Panc1 (cell line): Measurements from ENCODE around the gene GRAMD4.

ENCODE experiments used
- POLR2AphosphoS5 ChIP-seq: IDR thresholded peaks from 2 replicates; pipeline ENCODE4 v1.6.1; 2012; ENCODE audit warnings: mild to moderate bottlenecking, low read depth, low read length, moderate library complexity
- REST ChIP-seq, 2 experiments: IDR thresholded peaks; 2 replicates each; pipeline ENCODE4 v1.6.1; 2011 to 2012; ENCODE audit warnings: low read depth in 2 of 2, control low read depth in 1 of 2, low read length in 1 of 2, mild to moderate bottlenecking in 1 of 2, moderate library complexity in 1 of 2; ENCODE audit not compliant: insufficient read depth in 1 of 2
- SIN3A ChIP-seq: IDR thresholded peaks from 2 replicates; pipeline ENCODE4 v1.6.1; 2012; ENCODE audit warnings: low read depth, mild to moderate bottlenecking, low read length, moderate library complexity, borderline replicate concordance; ENCODE audit not compliant: insufficient read depth
- TCF7L2 ChIP-seq: IDR thresholded peaks from 2 replicates; pipeline ENCODE4 v1.6.1; 2011; ENCODE audit warnings: mild to moderate bottlenecking, low read depth, low read length, inconsistent platforms
- TF ChIP-seq, protein P1 (sequence below): fragments of 450-650 bp; IDR thresholded peaks from 2 replicates; pipeline ENCODE4 v1.5.1; 2017; ENCODE audit warnings: mild to moderate bottlenecking

DNA sequence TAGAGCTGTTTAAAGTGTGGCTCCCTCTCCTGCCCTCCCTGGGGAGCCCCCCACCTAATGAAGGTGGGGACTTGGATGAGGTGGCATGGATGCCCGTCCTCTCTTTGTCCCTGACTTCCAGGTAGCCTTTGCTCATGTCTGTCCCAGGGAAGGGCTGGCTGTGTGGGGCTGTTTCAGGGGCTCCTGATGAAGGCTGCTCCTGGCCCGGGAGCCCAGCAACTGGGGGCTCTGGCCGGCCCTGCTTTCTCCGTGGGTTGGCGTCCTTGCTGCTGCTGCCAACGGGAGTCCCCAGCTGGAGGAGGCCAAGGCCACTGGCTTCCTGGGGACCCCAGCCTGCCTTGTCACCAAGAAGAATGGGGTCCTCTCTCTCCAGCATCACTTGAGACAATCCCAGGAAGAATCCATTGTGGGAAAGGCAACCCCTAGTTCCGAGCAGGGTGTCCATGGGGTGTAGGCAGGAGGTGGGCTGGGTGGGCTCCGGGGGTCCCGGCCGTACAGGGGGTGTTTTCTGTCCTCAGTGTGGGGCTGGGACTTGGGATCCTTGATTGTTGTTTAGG lies 13.2 kb downstream of the GRAMD4 start:
- TF ChIP-seq, protein P1, sequence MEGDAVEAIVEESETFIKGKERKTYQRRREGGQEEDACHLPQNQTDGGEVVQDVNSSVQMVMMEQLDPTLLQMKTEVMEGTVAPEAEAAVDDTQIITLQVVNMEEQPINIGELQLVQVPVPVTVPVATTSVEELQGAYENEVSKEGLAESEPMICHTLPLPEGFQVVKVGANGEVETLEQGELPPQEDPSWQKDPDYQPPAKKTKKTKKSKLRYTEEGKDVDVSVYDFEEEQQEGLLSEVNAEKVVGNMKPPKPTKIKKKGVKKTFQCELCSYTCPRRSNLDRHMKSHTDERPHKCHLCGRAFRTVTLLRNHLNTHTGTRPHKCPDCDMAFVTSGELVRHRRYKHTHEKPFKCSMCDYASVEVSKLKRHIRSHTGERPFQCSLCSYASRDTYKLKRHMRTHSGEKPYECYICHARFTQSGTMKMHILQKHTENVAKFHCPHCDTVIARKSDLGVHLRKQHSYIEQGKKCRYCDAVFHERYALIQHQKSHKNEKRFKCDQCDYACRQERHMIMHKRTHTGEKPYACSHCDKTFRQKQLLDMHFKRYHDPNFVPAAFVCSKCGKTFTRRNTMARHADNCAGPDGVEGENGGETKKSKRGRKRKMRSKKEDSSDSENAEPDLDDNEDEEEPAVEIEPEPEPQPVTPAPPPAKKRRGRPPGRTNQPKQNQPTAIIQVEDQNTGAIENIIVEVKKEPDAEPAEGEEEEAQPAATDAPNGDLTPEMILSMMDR = no peak
- TF ChIP-seq POLR2AphosphoS5 (no peak), REST (IDR thresholded peaks at IDR 0.05; ENCODE audit: insufficient read depth in 1 of 2, low read depth in 2 of 2, low read length in 1 of 2) (no peak), SIN3A (no peak), TCF7L2 (no peak)
